ENCODE measurements around the gene IFT81. TPM values are rescaled to one million over a fixed set of nuclear protein-coding genes. Genes with fewer than 3 reads are reported as not detected.
A peak's percentile ranks its signal among the peaks of the same experiment; 100 is the strongest.

Gene IFT81
- total RNA-seq, 1 donor from 2014 or later, result 12.2 TPM

DNA sequence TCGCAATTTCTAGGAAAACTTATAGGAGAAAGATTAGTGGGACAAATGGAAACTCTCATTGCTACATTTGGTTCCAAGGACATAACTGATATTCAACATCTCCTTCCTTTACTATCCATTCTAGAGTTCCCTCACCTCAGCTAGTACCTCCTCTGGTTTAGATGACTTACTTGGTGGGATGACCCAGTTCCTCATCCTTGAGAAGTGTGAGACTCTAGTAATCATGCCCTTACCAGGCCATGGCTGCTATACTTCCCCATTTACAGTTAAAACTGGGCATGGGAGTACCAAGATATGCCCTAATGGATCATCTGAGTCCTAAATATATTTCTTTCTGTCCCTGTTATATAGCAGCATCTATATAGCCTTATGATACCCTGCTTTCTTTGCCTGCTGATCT, 58.1 kb downstream of the IFT81 start:
- H3K4me3 ChIP-seq, result no peak overlapping the region
- intact Hi-C loops (cut with micrococcal nuclease), result no loop called here
- no peak for DNase-seq
- H3K27me3 ChIP-seq (ENCODE audit: low read depth), result no peaks in the 10 kb centered on the region
- H3K36me3 ChIP-seq, result peaks cover 36% of the 10 kb centered on the region
- peaks cover 29% of the 10 kb centered on the region for H3K4me1 ChIP-seq
- peaks cover 19% of the 10 kb centered on the region for H3K9me3 ChIP-seq (replicated peaks)
- TF ChIP-seq, protein P1, sequence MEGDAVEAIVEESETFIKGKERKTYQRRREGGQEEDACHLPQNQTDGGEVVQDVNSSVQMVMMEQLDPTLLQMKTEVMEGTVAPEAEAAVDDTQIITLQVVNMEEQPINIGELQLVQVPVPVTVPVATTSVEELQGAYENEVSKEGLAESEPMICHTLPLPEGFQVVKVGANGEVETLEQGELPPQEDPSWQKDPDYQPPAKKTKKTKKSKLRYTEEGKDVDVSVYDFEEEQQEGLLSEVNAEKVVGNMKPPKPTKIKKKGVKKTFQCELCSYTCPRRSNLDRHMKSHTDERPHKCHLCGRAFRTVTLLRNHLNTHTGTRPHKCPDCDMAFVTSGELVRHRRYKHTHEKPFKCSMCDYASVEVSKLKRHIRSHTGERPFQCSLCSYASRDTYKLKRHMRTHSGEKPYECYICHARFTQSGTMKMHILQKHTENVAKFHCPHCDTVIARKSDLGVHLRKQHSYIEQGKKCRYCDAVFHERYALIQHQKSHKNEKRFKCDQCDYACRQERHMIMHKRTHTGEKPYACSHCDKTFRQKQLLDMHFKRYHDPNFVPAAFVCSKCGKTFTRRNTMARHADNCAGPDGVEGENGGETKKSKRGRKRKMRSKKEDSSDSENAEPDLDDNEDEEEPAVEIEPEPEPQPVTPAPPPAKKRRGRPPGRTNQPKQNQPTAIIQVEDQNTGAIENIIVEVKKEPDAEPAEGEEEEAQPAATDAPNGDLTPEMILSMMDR (IDR thresholded peaks at IDR 0.05; ENCODE audit: borderline replicate concordance), result no peak
- no peak overlapping the region for H3K27ac ChIP-seq (replicated peaks)

DNA sequence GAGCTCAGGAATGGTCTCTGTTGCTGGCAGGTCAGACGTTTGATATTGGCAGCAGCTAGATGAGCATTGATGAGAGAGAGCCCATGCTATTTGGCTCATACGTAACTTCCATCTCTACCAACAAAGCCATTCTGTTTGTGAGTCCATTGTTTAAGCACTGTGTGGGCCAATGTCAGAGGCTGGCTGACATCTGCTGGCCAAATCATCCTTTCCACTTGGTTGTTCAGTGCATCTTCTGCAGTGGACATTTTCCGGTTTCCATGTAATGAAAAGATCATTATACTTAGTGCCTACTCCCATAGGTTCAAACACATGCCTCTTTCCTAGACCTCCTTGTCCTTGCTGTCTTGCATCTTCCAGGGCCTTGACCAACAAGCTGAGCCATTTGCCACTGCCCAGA, 59.2 kb downstream of the IFT81 start:
- peaks cover 36% of the 10 kb centered on the region for H3K36me3 ChIP-seq
- TF ChIP-seq, protein P1 (IDR thresholded peaks at IDR 0.05; ENCODE audit: borderline replicate concordance), result peak; percentile 24

DNA sequence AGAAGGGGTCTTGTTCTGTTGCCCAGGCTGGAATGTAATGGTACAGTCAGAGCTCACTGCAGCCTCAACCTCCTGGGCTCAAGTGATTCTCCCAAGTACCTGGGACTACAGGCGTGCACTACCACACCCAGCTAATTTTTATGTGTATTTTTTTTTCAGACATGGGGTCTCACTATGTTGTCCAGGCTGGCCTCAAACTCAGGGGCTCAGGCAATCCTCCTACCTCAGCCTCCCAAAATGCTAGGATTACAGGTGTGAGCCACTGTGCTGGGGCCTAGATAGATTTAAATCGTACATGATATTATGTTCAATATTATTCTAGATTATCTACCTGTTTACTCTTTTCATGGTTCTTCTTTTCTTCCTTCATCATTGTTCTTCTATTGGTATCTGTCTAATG, 61.5 kb downstream of the IFT81 start:
- H3K4me1 ChIP-seq, result peaks cover 24% of the 10 kb centered on the region
- TF ChIP-seq, protein P1 (IDR thresholded peaks at IDR 0.05; ENCODE audit: borderline replicate concordance), result no peak
- peaks cover 19% of the 10 kb centered on the region for H3K9me3 ChIP-seq (replicated peaks)
- DNase-seq, result no peak
- H3K4me3 ChIP-seq, result no peak overlapping the region
- intact Hi-C loops (cut with micrococcal nuclease), result no loop called here
- H3K27ac ChIP-seq (replicated peaks), result no peak overlapping the region
- no peaks in the 10 kb centered on the region for H3K27me3 ChIP-seq (ENCODE audit: low read depth)
- H3K36me3 ChIP-seq, result peaks cover 36% of the 10 kb centered on the region

More for the DNA sequence above, 59.2 kb downstream of the IFT81 start:
- DNase-seq, result no peak
- Histone ChIP-seq H3K27ac (replicated peaks) (no peak overlapping the region), H3K9me3 (replicated peaks) (peaks cover 19% of the 10 kb centered on the region), H3K4me3 (no peak overlapping the region), H3K27me3 (ENCODE audit: low read depth) (no peaks in the 10 kb centered on the region), H3K4me1 (peaks cover 29% of the 10 kb centered on the region)
- intact Hi-C loops (cut with micrococcal nuclease), result no loop called here

DNA sequence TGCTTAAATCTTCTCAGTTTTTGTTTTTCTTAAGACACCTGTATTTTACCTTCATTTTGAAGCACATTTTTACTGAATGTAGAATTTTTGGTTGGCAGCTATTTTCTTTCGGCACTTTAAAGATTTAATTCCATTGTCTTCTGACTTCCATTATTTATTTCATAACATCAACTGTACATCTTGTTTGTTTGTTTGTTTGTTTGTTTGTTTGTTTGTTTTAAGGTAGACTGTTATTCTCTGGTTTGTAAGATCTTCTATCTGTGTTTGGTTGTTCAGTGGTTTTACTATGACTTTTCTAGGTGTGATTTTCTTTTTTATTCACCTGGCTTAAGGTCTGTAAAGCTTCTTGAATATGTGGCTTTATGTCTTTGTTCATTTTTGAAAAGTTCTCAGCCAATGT, 61.9 kb downstream of the IFT81 start:
- Histone ChIP-seq H3K4me3 (no peak overlapping the region), H3K36me3 (peaks cover 37% of the 10 kb centered on the region), H3K9me3 (replicated peaks) (peaks cover 19% of the 10 kb centered on the region), H3K27ac (replicated peaks) (no peak overlapping the region), H3K27me3 (ENCODE audit: low read depth) (no peaks in the 10 kb centered on the region), H3K4me1 (peaks cover 20% of the 10 kb centered on the region)
- DNase-seq, result no peak
- intact Hi-C loops (cut with micrococcal nuclease), result no loop called here
- TF ChIP-seq, protein P1 (IDR thresholded peaks at IDR 0.05; ENCODE audit: borderline replicate concordance), result no peak

DNA sequence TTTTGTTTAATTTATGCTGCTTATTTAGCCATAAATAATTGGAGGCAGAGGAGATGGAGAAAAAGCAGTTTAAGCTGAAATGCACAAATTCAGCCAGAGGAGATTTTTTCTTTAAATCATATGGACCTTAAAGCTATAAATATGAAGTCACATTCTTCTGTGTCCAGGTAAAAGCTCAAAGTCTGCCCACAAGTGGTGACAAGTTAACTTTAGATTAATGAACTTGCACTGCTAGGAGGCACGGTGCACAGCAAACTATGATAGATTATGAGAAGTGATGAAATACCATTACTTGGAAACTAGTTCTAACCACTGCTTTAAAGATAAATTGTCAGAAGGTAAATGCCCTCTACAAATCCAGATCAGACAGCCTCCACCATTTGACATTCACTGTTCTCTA, 69.0 kb downstream of the IFT81 start:
- H3K27me3 ChIP-seq (ENCODE audit: low read depth), result no peaks in the 10 kb centered on the region
- H3K9me3 ChIP-seq (replicated peaks), result no peaks in the 10 kb centered on the region
- intact Hi-C loops (cut with micrococcal nuclease), result no loop called here
- no peak overlapping the region for H3K27ac ChIP-seq (replicated peaks)
- DNase-seq, result no peak
- TF ChIP-seq, protein P1 (IDR thresholded peaks at IDR 0.05; ENCODE audit: borderline replicate concordance), result no peak
- H3K4me1 ChIP-seq, result no peaks in the 10 kb centered on the region
- no peak overlapping the region for H3K4me3 ChIP-seq
- peaks cover 28% of the 10 kb centered on the region for H3K36me3 ChIP-seq

DNA sequence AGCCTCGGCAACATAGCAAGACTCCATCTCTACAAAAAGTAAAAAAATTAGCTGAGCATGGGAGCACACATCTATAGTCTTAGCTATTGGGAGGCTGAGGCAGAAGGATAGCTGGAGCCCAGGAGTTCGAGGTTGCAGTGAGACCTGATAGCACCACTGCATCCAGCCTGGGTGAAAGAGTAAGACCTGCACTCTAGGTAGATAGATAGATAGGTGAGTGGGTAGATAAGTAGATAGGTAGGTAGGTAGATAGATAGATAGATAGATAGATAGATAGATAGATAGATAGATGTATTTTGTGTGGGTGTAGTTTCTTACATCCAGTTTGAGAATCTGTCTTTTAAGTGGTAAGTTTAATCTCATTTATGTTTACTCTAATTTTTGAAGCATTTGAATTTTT, 72.8 kb downstream of the IFT81 start:
- intact Hi-C loops (cut with micrococcal nuclease), result no loop called here
- no peaks in the 10 kb centered on the region for H3K4me1 ChIP-seq
- TF ChIP-seq, protein P1 (IDR thresholded peaks at IDR 0.05; ENCODE audit: borderline replicate concordance), result no peak
- DNase-seq, result no peak
- no peak overlapping the region for H3K27ac ChIP-seq (replicated peaks)
- H3K4me3 ChIP-seq, result no peak overlapping the region
- H3K27me3 ChIP-seq (ENCODE audit: low read depth), result no peaks in the 10 kb centered on the region
- H3K36me3 ChIP-seq, result peaks cover 16% of the 10 kb centered on the region
- H3K9me3 ChIP-seq (replicated peaks), result no peaks in the 10 kb centered on the region

Measured in left ventricle myocardium inferior (tissue), 1 donor.